ENCODE results near the gene ANGEL1.

Gene ANGEL1

DNA sequence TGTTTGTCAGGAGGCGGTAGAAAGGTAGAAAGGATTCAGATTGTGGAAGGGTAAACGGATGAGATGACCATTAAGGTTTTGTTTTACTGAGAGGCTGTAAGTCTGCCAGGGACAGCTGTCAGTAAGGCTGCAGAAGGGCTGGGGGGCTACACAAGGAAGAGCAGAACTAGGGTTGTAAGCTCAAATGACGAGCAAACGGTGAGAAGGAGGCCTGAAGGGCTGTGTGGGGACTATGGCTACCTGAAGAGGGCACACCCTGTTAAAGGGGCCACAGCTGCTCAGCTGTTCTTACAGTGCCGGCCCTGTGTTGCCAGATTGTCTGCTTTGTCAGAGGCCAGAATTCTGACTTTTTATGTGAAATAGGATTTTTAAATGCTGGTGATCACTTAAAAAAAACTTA is 32.3 kb downstream of the ANGEL1 start:
- TF ChIP-seq YY1 (IDR thresholded peaks at IDR 0.05; ENCODE audit: low read depth), result no peak
- TF ChIP-seq TAF1 (IDR thresholded peaks at IDR 0.05; ENCODE audit: low read depth), result no peak
- no peak for TF ChIP-seq FOXM1 (IDR thresholded peaks at IDR 0.05; ENCODE audit: borderline replicate concordance, low read depth)
- no peak for TF ChIP-seq NFIC (IDR thresholded peaks at IDR 0.05)
- no peak for TF ChIP-seq EP300 (IDR thresholded peaks at IDR 0.05; ENCODE audit: borderline replicate concordance)
- TF ChIP-seq, protein P1, sequence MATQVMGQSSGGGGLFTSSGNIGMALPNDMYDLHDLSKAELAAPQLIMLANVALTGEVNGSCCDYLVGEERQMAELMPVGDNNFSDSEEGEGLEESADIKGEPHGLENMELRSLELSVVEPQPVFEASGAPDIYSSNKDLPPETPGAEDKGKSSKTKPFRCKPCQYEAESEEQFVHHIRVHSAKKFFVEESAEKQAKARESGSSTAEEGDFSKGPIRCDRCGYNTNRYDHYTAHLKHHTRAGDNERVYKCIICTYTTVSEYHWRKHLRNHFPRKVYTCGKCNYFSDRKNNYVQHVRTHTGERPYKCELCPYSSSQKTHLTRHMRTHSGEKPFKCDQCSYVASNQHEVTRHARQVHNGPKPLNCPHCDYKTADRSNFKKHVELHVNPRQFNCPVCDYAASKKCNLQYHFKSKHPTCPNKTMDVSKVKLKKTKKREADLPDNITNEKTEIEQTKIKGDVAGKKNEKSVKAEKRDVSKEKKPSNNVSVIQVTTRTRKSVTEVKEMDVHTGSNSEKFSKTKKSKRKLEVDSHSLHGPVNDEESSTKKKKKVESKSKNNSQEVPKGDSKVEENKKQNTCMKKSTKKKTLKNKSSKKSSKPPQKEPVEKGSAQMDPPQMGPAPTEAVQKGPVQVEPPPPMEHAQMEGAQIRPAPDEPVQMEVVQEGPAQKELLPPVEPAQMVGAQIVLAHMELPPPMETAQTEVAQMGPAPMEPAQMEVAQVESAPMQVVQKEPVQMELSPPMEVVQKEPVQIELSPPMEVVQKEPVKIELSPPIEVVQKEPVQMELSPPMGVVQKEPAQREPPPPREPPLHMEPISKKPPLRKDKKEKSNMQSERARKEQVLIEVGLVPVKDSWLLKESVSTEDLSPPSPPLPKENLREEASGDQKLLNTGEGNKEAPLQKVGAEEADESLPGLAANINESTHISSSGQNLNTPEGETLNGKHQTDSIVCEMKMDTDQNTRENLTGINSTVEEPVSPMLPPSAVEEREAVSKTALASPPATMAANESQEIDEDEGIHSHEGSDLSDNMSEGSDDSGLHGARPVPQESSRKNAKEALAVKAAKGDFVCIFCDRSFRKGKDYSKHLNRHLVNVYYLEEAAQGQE (IDR thresholded peaks at IDR 0.05; ENCODE audit: low read depth), result no peak
- TF ChIP-seq, protein P2, sequence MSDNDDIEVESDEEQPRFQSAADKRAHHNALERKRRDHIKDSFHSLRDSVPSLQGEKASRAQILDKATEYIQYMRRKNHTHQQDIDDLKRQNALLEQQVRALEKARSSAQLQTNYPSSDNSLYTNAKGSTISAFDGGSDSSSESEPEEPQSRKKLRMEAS (IDR thresholded peaks at IDR 0.05), result no peak
- TF ChIP-seq TEAD4 (IDR thresholded peaks at IDR 0.05), result no peak
- TF ChIP-seq, protein P3, sequence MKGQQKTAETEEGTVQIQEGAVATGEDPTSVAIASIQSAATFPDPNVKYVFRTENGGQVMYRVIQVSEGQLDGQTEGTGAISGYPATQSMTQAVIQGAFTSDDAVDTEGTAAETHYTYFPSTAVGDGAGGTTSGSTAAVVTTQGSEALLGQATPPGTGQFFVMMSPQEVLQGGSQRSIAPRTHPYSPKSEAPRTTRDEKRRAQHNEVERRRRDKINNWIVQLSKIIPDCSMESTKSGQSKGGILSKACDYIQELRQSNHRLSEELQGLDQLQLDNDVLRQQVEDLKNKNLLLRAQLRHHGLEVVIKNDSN (IDR thresholded peaks at IDR 0.05), result no peak
- no peak for TF ChIP-seq TCF12 (IDR thresholded peaks at IDR 0.05; ENCODE audit: low read depth)
- TF ChIP-seq CREB1 (IDR thresholded peaks at IDR 0.05; ENCODE audit: low read depth), result no peak
- TF ChIP-seq ZBTB7A (IDR thresholded peaks at IDR 0.05; ENCODE audit: low read depth), result no peak
- no peak for TF ChIP-seq CEBPB (IDR thresholded peaks at IDR 0.05)
- no peak for TF ChIP-seq RAD21 (IDR thresholded peaks at IDR 0.05; ENCODE audit: low read depth)
- TF ChIP-seq EGR1 (IDR thresholded peaks at IDR 0.05), result no peak

DNA sequence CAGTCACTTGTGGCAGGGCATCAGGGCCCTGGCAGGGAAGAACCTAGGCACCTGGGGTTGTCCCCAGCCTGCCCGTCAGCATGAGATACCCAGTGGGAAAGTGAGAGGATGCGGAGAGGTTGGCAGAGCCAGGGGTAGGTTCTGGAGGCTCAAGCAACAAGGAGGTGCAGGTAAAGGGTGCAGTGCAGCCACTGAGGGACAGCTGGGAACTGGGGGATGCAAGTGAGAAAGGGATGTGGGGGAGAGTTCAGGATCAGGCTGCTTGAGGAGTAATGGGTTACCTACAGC is 32.7 kb downstream of the ANGEL1 start:
- TF ChIP-seq ZBTB7A (IDR thresholded peaks at IDR 0.05; ENCODE audit: low read depth), result no peak
- no peak for TF ChIP-seq EP300 (IDR thresholded peaks at IDR 0.05; ENCODE audit: borderline replicate concordance)
- TF ChIP-seq NFIC (IDR thresholded peaks at IDR 0.05), result no peak
- TF ChIP-seq CEBPB (IDR thresholded peaks at IDR 0.05), result no peak
- no peak for TF ChIP-seq CREB1 (IDR thresholded peaks at IDR 0.05; ENCODE audit: low read depth)
- TF ChIP-seq, protein P3 (IDR thresholded peaks at IDR 0.05), result no peak
- TF ChIP-seq TEAD4 (IDR thresholded peaks at IDR 0.05), result no peak
- TF ChIP-seq EGR1 (IDR thresholded peaks at IDR 0.05), result no peak
- TF ChIP-seq, protein P1 (IDR thresholded peaks at IDR 0.05; ENCODE audit: low read depth), result no peak
- no peak for TF ChIP-seq TAF1 (IDR thresholded peaks at IDR 0.05; ENCODE audit: low read depth)
- no peak for TF ChIP-seq TCF12 (IDR thresholded peaks at IDR 0.05; ENCODE audit: low read depth)
- TF ChIP-seq RAD21 (IDR thresholded peaks at IDR 0.05; ENCODE audit: low read depth), result no peak
- TF ChIP-seq, protein P2 (IDR thresholded peaks at IDR 0.05), result no peak
- no peak for TF ChIP-seq FOXM1 (IDR thresholded peaks at IDR 0.05; ENCODE audit: borderline replicate concordance, low read depth)
- no peak for TF ChIP-seq YY1 (IDR thresholded peaks at IDR 0.05; ENCODE audit: low read depth)

DNA sequence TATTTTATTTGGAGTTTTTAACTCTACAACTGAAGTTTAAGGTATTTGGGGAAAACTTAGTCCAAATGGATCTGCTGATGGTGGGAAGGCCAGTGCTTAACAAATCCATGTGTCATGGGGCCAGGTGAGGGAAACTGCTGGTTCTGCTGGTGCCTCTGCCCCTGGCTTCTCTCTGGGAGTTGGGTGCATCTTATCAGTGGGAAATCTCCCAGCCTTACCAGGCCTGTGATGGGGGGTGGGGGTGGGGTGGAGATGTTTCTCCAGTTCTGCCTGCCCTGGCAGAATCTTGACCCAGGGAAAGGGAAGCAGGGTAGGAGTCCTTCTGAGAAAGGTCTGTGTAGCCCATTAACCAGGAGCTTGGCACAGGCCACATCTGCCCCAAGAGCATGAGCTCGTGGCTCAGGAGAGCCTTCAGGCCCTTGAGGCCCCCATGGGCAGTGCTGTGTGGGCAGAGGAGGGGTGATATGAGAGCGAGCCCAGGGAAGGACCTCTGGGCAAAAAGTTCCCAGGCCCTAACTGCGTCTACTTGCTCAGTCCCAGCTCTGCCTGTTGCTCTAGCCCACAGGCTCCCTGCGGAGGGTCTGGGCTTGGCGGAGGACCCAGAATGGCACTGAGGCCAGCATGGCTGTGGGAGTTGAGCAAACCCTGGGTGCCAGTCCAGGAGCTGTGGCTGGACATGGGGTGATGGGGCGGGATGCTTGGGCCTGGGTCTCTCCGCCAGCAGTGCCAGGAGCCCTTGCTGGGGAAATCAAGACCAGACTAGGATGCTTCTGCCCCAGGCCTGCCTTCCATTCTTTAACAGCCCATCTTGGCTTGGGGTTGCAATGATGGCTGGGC is 33.2 kb downstream of the ANGEL1 start:
- TF ChIP-seq RAD21 (IDR thresholded peaks at IDR 0.05; ENCODE audit: low read depth) (no peak), CREB1 (IDR thresholded peaks at IDR 0.05; ENCODE audit: low read depth) (no peak), TCF12 (IDR thresholded peaks at IDR 0.05; ENCODE audit: low read depth) (no peak), TAF1 (IDR thresholded peaks at IDR 0.05; ENCODE audit: low read depth) (no peak), EP300 (IDR thresholded peaks at IDR 0.05; ENCODE audit: borderline replicate concordance) (no peak), NFIC (IDR thresholded peaks at IDR 0.05) (no peak), TEAD4 (IDR thresholded peaks at IDR 0.05) (no peak), FOXM1 (IDR thresholded peaks at IDR 0.05; ENCODE audit: borderline replicate concordance, low read depth) (no peak), CEBPB (IDR thresholded peaks at IDR 0.05) (no peak), EGR1 (IDR thresholded peaks at IDR 0.05) (no peak), ZBTB7A (IDR thresholded peaks at IDR 0.05; ENCODE audit: low read depth) (no peak), YY1 (IDR thresholded peaks at IDR 0.05; ENCODE audit: low read depth) (no peak)
- TF ChIP-seq, protein P3 (IDR thresholded peaks at IDR 0.05), result no peak
- TF ChIP-seq, protein P2 (IDR thresholded peaks at IDR 0.05), result no peak
- TF ChIP-seq, protein P1 (IDR thresholded peaks at IDR 0.05; ENCODE audit: low read depth), result no peak
